WTC11 (cell line): ENCODE results near the gene SLC38A10. TPM values are rescaled to one million over a fixed set of nuclear protein-coding genes. Genes with fewer than 3 reads are reported as not detected.

Experiments
- ATAC-seq: fragments of 200-7000 bp; cut with Tn5 transposase; 2 replicates; pipeline ENCODE4 v1.10.0; 2021; ENCODE audit warnings: mild to moderate bottlenecking, moderate library complexity
- CTCF ChIA-PET: fragments of 300-600 bp; sonication (Branson Sonifier 250); formaldehyde crosslinking; loops from one replicate; lab custom pipeline; 2021; ENCODE audit warnings: antibody characterized with exemption; lab: Charles Lee
- POLR2A ChIA-PET: fragments of 350-600 bp; sonication (Branson Sonifier 250); formaldehyde crosslinking; loops from one replicate; lab custom pipeline; 2021; ENCODE audit warnings: antibody characterized with exemption; lab: Charles Lee
- DNase-seq: peaks from one replicate; pipeline ENCODE4 v3.0.0; 2021; ENCODE audit warnings: low spot score
- H3K27ac Mint-ChIP-seq: 2 replicates; pipeline ENCODE4 v1.8.0; 2021; ENCODE audit warnings: mixed read lengths
- H3K27me3 Mint-ChIP-seq: 2 replicates; pipeline ENCODE4 v1.8.0; 2021; ENCODE audit warnings: low read depth, mild to moderate bottlenecking, moderate library complexity, mixed read lengths
- H3K36me3 Mint-ChIP-seq: 2 replicates; pipeline ENCODE4 v1.8.0; 2021; ENCODE audit warnings: mixed read lengths
- H3K4me1 Mint-ChIP-seq: 2 replicates; pipeline ENCODE4 v1.8.0; 2022; ENCODE audit warnings: mixed read lengths
- H3K4me3 Mint-ChIP-seq: 2 replicates; pipeline ENCODE4 v1.8.0; 2021; ENCODE audit warnings: mild to moderate bottlenecking, moderate library complexity, mixed read lengths
- H3K9me3 Mint-ChIP-seq: 2 replicates; pipeline ENCODE4 v1.8.0; 2021; ENCODE audit warnings: mixed read lengths
- AFF4 ChIP-seq: sonication (generic); formaldehyde crosslinking; IDR thresholded peaks from 2 replicates; pipeline ENCODE4 v1.8.1; 2023; ENCODE audit warnings: mild to moderate bottlenecking, missing genetic modification reagents, borderline replicate concordance
- E2F1 ChIP-seq: sonication (generic); formaldehyde crosslinking; IDR thresholded peaks from 2 replicates; pipeline ENCODE4 v1.8.0; 2022; ENCODE audit warnings: mild to moderate bottlenecking, missing genetic modification reagents
- FOXJ3 ChIP-seq: sonication (generic); formaldehyde crosslinking; IDR thresholded peaks from 2 replicates; pipeline ENCODE4 v1.9.0; 2021; ENCODE audit warnings: missing genetic modification reagents, mild to moderate bottlenecking, borderline replicate concordance
- FOXP1 ChIP-seq: sonication (generic); formaldehyde crosslinking; IDR thresholded peaks from 2 replicates; pipeline ENCODE4 v1.8.0; 2022; ENCODE audit warnings: missing genetic modification reagents, mild to moderate bottlenecking, moderate library complexity, borderline replicate concordance
- GRHL2 ChIP-seq: fragments of 250-450 bp; sonication (Bioruptor Pico); IDR thresholded peaks from 2 replicates; pipeline ENCODE4 v1.8.0; 2022; ENCODE audit warnings: mild to moderate bottlenecking, moderate library complexity; ENCODE audit not compliant: insufficient replicate concordance, severe bottlenecking
- HMGA2 ChIP-seq: fragments of 250-450 bp; sonication (Bioruptor Pico); IDR thresholded peaks from 2 replicates; pipeline ENCODE4 v1.4.0; 2021; ENCODE audit warnings: mild to moderate bottlenecking, moderate library complexity
- JUN ChIP-seq: sonication (generic); formaldehyde crosslinking; IDR thresholded peaks from 2 replicates; pipeline ENCODE4 v1.8.0; 2023; ENCODE audit warnings: mild to moderate bottlenecking, missing genetic modification reagents
- NFE2L1 ChIP-seq: sonication (generic); formaldehyde crosslinking; IDR thresholded peaks from 2 replicates; pipeline ENCODE4 v1.8.1; 2023; ENCODE audit warnings: missing genetic modification reagents
- NR3C1 ChIP-seq: sonication (generic); formaldehyde crosslinking; conservative IDR thresholded peaks from 2 replicates; pipeline ENCODE4 v1.8.1; 2023; ENCODE audit warnings: low read depth, mild to moderate bottlenecking, missing genetic modification reagents
- TEAD1 ChIP-seq: sonication (generic); formaldehyde crosslinking; IDR thresholded peaks from 2 replicates; pipeline ENCODE4 v1.8.0; 2022; ENCODE audit warnings: mild to moderate bottlenecking, missing genetic modification reagents
- TEAD4 ChIP-seq: sonication (generic); formaldehyde crosslinking; IDR thresholded peaks from 2 replicates; pipeline ENCODE4 v1.8.0; 2022; ENCODE audit warnings: mild to moderate bottlenecking, missing genetic modification reagents
- TP53 ChIP-seq: sonication (generic); formaldehyde crosslinking; IDR thresholded peaks from 2 replicates; pipeline ENCODE4 v1.8.1; 2023; ENCODE audit warnings: mild to moderate bottlenecking, missing genetic modification reagents
- USF1 ChIP-seq: sonication (generic); formaldehyde crosslinking; IDR thresholded peaks from 2 replicates; pipeline ENCODE4 v1.8.0; 2022; ENCODE audit warnings: mild to moderate bottlenecking, missing genetic modification reagents
- ZNF138 ChIP-seq: sonication (generic); formaldehyde crosslinking; conservative IDR thresholded peaks from 2 replicates; pipeline ENCODE4 v1.8.1; 2022; ENCODE audit warnings: mild to moderate bottlenecking, moderate library complexity, missing genetic modification reagents
- ZNF219 ChIP-seq: sonication (generic); formaldehyde crosslinking; IDR thresholded peaks from 2 replicates; pipeline ENCODE4 v1.8.0; 2023; ENCODE audit warnings: missing genetic modification reagents, mild to moderate bottlenecking, borderline replicate concordance
- ZNF232 ChIP-seq: sonication (generic); formaldehyde crosslinking; IDR thresholded peaks from 2 replicates; pipeline ENCODE4 v1.8.0; 2022; ENCODE audit warnings: mild to moderate bottlenecking, missing genetic modification reagents
- ZNF263 ChIP-seq: sonication (generic); formaldehyde crosslinking; IDR thresholded peaks from 2 replicates; pipeline ENCODE4 v1.8.1; 2022; ENCODE audit warnings: low read depth, mild to moderate bottlenecking, moderate library complexity, missing genetic modification reagents
- ZNF317 ChIP-seq: sonication (generic); formaldehyde crosslinking; IDR thresholded peaks from 2 replicates; pipeline ENCODE4 v1.8.1; 2023; ENCODE audit warnings: low read depth, mild to moderate bottlenecking, moderate library complexity, missing genetic modification reagents, borderline replicate concordance
- ZNF396 ChIP-seq: fragments of 250-450 bp; sonication (Bioruptor Pico); IDR thresholded peaks from 2 replicates; pipeline ENCODE4 v1.8.0; 2021; ENCODE audit warnings: mild to moderate bottlenecking, moderate library complexity, borderline replicate concordance
- ZNF425 ChIP-seq: fragments of 250-450 bp; sonication (Bioruptor Pico); conservative IDR thresholded peaks from 2 replicates; pipeline ENCODE4 v1.9.0; 2021; ENCODE audit warnings: mild to moderate bottlenecking
- total RNA-seq: library from RNA; stranded (reverse); gene quantifications from 3 replicates; pipeline ENCODE4 v1.2.3, GENCODE V29; 2021

Gene SLC38A10
- total RNA-seq, 1 experiment from 2014 or later = 47.0 TPM

- CTCF ChIA-PET = interaction anchor here (0.6 to 1.6 kb wide), 4 partner anchors 79 to 233 kb away, joined by 3 to 7 read pairs (median 4); no protein-coding TSS in a partner anchor
- no peaks in the 10 kb centered on the region for H3K9me3 Mint-ChIP-seq
Measured at GRCh38 chr17:81285894-81286293, 9.2 kb downstream of the SLC38A10 start.

GRCh38 chr17:81285179-81285878 lies 9.8 kb downstream of the SLC38A10 start:
- TF ChIP-seq ZNF396 (CRISPR knock-in tag) = no peak
- TF ChIP-seq ZNF425 (CRISPR knock-in tag) = no peak
- TF ChIP-seq ZNF138 (CRISPR knock-in tag) = no peak
- TF ChIP-seq GRHL2 (CRISPR knock-in tag) = no peak
- no peak for TF ChIP-seq NFE2L1
- TF ChIP-seq, all 79 proteins: peak for 0
- ATAC-seq = no peak
- Mint-ChIP-seq H3K36me3 (peaks cover 7% of the 10 kb centered on the region; the same call in 1 of the 2 replicates), H3K27ac (peak overlapping the region; percentile 63), H3K4me3 (no peak overlapping the region), H3K9me3 (no peaks in the 10 kb centered on the region), H3K27me3 (no peaks in the 10 kb centered on the region), H3K4me1 (0 out of 2 replicates have a peak, but pooled peaks cover 5% of the 10 kb centered on the region)
- POLR2A ChIA-PET = no interaction called here
- CTCF ChIA-PET = interaction anchor here (0.6 to 1.7 kb wide), 5 partner anchors 10 to 234 kb away, joined by 3 to 4 read pairs (median 3); partner anchors contain the start of gene SLC38A10
- no peak for DNase-seq

More at GRCh38 chr17:81285894-81286293, 9.2 kb downstream of the SLC38A10 start:
- DNase-seq (no peak), ATAC-seq (no peak)
- TF ChIP-seq USF1 (CRISPR knock-in tag) (no peak), AFF4 (CRISPR knock-in tag) (no peak), JUN (CRISPR knock-in tag) (no peak), TEAD4 (CRISPR knock-in tag) (no peak), FOXP1 (0 out of 2 replicates have a peak, but pooled peaks have one; percentile 7), FOXJ3 (CRISPR knock-in tag) (no peak)
- peaks cover 7% of the 10 kb centered on the region; the same call in 1 of the 2 replicates for H3K36me3 Mint-ChIP-seq
- H3K27me3 Mint-ChIP-seq = no peaks in the 10 kb centered on the region
- peak overlapping the region; percentile 76 for H3K27ac Mint-ChIP-seq
- H3K4me3 Mint-ChIP-seq = no peak overlapping the region
- H3K4me1 Mint-ChIP-seq = 0 out of 2 replicates have a peak, but pooled peaks cover 5% of the 10 kb centered on the region
- POLR2A ChIA-PET = no interaction called here

GRCh38 chr17:81282876-81283275 lies 12.2 kb downstream of the SLC38A10 start:
- Mint-ChIP-seq H3K27me3 (no peaks in the 10 kb centered on the region), H3K4me3 (no peak overlapping the region), H3K9me3 (no peaks in the 10 kb centered on the region), H3K27ac (no peak overlapping the region), H3K36me3 (0 out of 2 replicates have a peak, but pooled peaks cover 3% of the 10 kb centered on the region), H3K4me1 (0 out of 2 replicates have a peak, but pooled peaks cover 5% of the 10 kb centered on the region)
- ATAC-seq (no peak), DNase-seq (no peak)
- ChIA-PET CTCF (interaction anchor here (1.1 kb wide), 1 partner anchor 240 kb away, joined by 3 read pairs; no protein-coding TSS in a partner anchor), POLR2A (no interaction called here)
- no peak for TF ChIP-seq ZNF219
- no peak for TF ChIP-seq E2F1 (CRISPR knock-in tag)
- no peak for TF ChIP-seq TEAD1 (CRISPR knock-in tag)
- TF ChIP-seq NR3C1 (CRISPR knock-in tag) = no peak
- TF ChIP-seq TP53 = no peak
- TF ChIP-seq ZNF263 = no peak
- no peak for TF ChIP-seq ZNF232
- no peak for TF ChIP-seq ZNF317 (CRISPR knock-in tag)
- no peak for TF ChIP-seq HMGA2 (CRISPR knock-in tag)
